CD4-positive, alpha-beta T cell treated with Interleukin-21 for 1 hour (primary cell): ENCODE results near the gene DCLK2.

Experiments
- DNase-seq: peaks from one replicate; pipeline ENCODE4 v3.0.0-alpha.2; 2020

The DCLK2 gene

DNA sequence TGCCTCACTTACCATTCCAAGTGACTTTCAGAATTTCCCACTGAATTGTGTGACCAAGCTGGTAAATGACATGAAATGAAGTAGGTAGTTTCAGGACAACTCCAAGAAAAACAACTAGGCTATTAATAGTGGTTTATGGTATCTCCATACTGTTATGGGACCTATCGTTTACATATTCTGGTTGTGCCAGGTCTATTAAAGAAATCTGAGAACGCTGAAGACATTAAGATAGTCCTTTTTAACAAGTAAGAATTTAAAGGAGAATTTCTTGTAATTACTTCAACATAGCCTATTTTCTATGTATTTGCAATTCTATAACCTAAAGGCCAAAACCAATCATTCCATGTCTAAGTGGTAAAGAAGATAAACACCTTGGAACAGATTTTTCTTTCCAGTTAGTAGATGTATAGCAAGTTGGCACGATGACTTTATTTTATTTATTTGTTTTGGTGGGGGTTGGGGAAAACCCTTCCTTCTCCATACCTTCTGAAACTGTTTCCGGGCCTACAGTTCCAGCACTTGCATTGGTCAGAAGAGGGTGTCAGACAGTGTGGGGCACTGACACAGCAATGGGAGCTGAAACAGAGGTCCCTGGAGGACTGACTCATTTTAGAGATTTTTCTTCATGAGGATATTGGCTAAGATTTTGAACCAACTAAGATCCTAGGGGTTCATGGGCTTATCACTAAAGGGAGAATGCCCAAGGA, 7.6 kb upstream of the DCLK2 start:
- DNase-seq = no peak

GRCh38 chr4:150072471-150072870, 5.8 kb upstream of the DCLK2 start:
- no peak for DNase-seq

- DNase-seq = no peak
Observed at GRCh38 chr4:150072906-150073714, 5.1 kb upstream of the DCLK2 start.

GRCh38 chr4:150074064-150074463, 4.2 kb upstream of the DCLK2 start:
- no peak for DNase-seq

DNA sequence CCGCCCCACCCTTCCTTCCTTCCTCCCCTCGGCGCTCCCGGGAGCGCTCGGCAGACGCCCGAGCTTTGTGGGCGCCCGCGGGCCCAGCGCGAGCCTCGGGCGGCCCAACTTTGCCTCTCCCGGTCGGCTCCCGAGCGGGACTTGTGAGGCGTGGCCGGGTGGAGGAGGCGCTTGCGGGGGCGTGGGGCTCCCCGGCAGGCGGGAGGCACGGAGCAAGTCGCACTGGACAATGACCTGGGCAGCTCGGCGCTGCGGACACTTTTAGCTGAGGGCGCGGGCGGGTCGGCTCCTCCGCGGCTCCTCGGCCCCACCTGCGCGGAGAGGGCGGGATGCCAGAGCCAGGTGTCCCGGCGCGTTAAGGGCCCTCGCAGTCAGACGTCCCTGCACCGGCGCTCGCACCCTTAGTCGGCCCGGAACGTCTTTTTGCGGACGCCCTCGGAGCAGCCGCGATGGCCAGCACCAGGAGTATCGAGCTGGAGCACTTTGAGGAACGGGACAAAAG, 385 bp downstream of the DCLK2 start:
- DNase-seq = no peak

DNA sequence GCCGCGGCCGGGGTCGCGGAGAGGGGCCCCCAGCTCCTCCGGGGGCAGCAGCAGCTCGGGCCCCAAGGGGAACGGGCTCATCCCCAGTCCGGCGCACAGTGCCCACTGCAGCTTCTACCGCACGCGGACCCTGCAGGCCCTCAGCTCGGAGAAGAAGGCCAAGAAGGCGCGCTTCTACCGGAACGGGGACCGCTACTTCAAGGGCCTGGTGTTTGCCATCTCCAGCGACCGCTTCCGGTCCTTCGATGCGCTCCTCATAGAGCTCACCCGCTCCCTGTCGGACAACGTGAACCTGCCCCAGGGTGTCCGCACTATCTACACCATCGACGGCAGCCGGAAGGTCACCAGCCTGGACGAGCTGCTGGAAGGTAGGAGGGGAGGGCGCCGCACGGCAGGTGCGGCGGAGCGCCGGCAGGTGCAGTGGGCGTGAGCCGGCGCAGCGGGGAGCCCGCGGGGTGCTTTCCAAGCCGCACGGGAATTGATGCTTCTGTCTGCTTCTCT, 886 bp downstream of the DCLK2 start:
- DNase-seq = no peak

- no peak for DNase-seq
Observed at GRCh38 chr4:150080337-150080736, 2.1 kb downstream of the DCLK2 start.

DNA sequence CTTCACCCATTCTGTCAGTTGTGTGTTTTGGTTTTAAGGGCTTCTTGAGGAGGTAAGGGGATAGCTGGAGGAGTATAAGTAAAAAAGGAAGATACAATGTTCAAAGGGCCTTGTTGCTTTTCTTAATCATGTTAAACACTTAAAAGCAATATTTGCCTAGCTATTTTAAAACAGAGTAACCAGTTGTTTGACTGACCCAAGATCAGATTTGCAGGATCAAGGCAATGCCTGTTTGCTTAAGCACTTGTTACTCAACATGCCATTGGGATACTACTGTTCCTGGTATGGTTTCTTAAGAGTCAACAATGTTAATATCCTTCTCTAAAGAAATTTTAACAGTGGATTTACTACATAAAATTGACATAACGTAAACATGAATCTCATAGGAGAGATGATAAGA, 2.6 kb downstream of the DCLK2 start:
- no peak for DNase-seq

GRCh38 chr4:150082241-150082640, 4.0 kb downstream of the DCLK2 start:
- DNase-seq = no peak

DNA sequence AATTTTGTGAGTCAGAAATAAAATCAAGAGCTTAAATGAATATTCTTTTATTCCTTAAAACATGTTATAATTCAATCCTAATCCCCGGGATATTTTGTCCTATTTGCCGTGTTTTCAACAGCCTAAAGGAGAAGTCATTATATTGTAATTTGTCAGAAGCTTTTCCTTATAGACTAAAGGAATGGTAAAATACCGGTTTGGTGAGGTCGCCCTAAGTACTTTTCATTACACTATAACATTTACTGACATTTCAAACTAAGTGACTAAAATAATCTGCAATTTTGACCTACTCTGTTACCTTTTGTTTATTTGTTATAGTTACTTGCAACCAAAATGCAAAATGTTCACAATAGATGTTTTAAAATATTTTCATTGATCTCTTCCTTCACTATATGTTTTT, 8.8 kb downstream of the DCLK2 start:
- DNase-seq = no peak

- no peak for DNase-seq
Observed at GRCh38 chr4:150089732-150090131, 11.5 kb downstream of the DCLK2 start.

DNA sequence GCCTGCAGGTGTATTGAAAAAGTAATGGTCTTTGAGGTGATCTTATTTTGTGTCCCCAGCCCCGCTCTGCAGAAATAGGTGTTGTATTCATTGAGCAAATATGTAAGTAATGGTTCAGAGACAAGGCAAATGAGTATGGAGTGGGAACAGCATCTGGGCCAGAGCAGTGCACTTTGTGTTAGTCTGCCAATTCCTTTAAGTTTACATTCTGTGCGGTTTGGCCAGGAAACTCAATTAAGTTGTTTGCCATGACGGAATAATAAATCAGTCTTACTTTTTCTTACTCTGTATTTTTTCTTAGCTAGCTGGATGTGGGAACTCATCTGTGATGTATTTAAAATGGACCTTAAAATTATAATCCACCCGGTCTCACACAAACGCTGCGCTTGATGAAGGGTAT, 12.6 kb downstream of the DCLK2 start:
- DNase-seq = no peak

DNA sequence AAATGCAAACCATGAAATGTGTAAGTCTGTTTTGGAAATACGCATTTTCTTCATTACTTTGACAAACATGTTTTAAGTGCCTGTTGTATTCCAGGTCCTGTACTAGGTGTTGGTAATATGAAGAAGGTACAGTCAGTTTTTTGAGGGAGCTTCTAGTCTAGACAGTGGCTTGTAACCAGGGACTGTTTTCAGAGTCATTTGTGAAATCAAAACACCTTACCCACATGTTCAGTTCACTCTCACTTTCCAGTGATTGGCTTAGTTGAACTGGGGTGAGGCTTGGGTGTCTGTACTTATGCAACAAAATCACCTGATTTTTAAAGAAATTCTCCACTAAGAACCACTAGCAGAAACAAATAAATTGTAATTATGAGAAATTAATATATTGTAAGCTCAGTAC, 16.4 kb downstream of the DCLK2 start:
- DNase-seq = no peak

DNA sequence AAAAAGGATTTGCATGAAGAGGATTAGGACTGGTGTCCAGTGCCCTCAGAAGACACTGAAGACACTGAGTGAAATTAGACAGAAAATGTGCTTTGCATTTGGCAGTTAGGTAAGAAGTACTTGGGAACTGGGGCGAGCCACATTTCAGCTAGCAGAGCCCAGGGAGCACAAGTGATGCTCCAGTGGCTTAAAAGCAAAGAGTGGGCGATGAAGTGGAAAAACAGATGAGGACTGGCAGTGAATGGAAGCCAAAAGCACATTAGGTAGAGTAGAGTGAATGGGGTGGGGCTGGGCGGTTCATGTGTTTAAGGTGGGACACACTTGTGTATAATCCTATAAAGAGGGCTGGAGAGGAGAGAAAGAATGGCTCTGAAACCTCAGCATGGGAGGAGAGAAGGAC, 18.4 kb downstream of the DCLK2 start:
- no peak for DNase-seq

DNA sequence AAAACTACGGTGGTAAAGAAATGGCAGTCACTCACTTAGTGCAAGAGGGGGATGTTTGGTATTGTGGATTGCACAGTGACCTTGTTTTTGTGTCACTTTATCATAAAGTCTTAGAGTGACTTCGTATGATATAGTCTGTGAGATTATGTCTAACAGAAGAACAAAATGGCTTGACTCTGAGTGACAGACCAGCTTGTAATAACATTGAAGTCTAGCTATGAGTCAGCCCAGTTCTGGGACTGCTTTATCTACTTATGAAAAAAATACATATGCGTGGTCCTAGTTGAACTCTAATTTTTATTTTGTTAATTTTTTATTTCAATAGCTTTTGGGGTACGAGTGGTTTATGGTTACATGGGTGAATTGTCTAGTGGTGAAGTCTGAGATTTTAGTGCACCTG, 20.0 kb downstream of the DCLK2 start:
- DNase-seq = no peak

GRCh38 chr4:150104404-150105027, 26.3 kb downstream of the DCLK2 start:
- no peak for DNase-seq

- DNase-seq = no peak
Observed at GRCh38 chr4:150106886-150107285, 28.6 kb downstream of the DCLK2 start.

DNA sequence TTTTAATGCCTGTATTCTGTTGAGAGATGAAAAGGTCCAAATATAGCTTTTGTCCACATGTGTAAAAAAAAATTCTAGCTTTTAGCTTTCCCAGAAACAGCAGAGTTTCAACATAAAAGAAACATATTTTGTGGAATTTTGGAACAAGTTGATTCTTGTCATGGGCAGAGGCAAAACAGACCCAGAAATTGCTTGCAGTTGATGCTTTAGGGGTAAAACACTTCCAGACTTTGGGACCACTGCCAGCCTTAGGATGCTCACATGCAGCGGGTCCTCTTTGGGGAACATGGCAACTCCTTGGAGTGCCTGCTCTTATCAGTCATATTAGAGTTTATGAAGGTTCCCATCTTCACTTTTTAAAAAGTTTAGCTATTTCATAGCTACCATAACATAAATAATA, 30.4 kb downstream of the DCLK2 start:
- DNase-seq = no peak

GRCh38 chr4:150114641-150115040, 36.4 kb downstream of the DCLK2 start:
- DNase-seq = no peak

DNA sequence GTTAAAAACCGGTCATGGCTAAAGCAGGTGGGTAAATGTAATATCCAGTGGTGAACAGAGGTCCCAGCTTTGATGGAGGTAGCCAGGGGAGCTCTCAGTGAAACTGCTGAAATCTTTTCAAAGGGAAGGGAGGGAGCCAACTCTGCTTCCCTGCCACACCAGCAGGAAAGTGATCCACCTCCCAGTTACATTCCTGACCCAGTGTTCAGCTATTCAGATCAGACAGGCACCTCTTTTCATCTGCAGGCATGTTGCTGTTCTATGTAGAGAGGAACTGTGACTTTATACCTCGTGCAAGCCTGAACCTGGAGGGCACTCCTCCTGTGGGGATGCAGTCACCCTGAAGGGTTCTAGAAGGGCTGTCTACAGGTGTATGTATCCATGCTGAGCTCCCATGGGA, 37.6 kb downstream of the DCLK2 start:
- no peak for DNase-seq

GRCh38 chr4:150116506-150116905, 38.3 kb downstream of the DCLK2 start:
- DNase-seq = no peak

- DNase-seq = no peak
Observed at GRCh38 chr4:150117094-150117493, 38.8 kb downstream of the DCLK2 start.

DNA sequence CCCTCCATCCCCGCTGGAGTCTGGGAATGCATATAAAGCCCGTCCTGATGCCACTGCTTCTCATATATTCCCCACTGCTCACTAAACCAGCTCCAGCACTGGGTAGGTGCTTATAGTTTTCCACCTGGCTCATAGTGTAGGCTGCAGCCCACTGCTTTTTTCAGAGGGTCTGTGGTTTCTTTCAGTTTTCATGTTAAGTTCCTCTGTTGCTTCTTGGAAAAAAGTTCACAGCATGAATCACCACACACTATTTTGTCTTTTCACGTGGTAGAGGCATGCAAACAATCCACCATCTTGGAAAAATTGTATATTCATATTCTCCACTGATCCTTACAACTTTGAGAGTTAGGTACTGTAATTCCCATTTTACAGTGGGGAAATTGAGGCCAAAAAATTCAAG, 39.4 kb downstream of the DCLK2 start:
- no peak for DNase-seq

- no peak for DNase-seq
Observed at GRCh38 chr4:150119492-150119891, 41.2 kb downstream of the DCLK2 start.
